T-helper 2 cell treated with Interferon-gamma antibody and Interleukin-4, amounts not matched to agents 5 μg/mL and 100 μg/mL, for 36 hours (primary cell): ENCODE data around the gene ATG13.
A peak's percentile ranks its signal among the peaks of the same experiment; 100 is the strongest.

ENCODE experiments used
- DNase-seq: peaks from one replicate; pipeline ENCODE4 v3.0.0; 2021; ENCODE audit warnings: low spot score
- H3K27ac Mint-ChIP-seq: one replicate; pipeline ENCODE4 v1.8.0; 2021; ENCODE audit warnings: mild to moderate bottlenecking, mixed read lengths
- H3K27me3 Mint-ChIP-seq: one replicate; pipeline ENCODE4 v1.8.0; 2021; ENCODE audit warnings: low read depth, mixed read lengths
- H3K36me3 Mint-ChIP-seq: one replicate; pipeline ENCODE4 v1.8.0; 2021; ENCODE audit warnings: low read depth, mixed read lengths
- H3K4me1 Mint-ChIP-seq: one replicate; pipeline ENCODE4 v1.8.0; 2021; ENCODE audit warnings: low read depth, mixed read lengths
- H3K4me3 Mint-ChIP-seq: one replicate; pipeline ENCODE4 v1.8.0; 2022; ENCODE audit warnings: mild to moderate bottlenecking, moderate library complexity, mixed read lengths
- H3K9me3 Mint-ChIP-seq: one replicate; pipeline ENCODE4 v1.8.0; 2021; ENCODE audit warnings: mixed read lengths

Gene ATG13

DNA sequence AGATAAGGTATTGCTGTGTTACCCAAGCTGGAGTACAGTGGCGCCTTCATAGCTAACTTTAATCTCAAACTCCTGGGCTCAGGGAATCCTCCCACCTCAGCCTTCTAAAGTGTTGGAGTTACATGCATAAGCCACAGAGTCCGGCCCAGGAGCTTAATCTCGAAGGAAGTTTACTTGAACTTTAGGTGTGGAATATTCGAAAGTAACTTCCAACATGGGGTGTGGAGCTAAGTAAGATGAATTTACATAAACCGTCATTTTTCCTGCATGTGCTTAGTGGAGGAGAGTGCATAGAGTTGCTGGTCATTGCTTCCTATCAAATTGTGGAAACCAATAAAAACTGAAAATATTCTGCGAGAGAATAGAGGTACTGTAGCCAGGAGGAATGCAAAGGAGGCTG, 1.5 kb downstream of the ATG13 start:
- H3K36me3 Mint-ChIP-seq = peaks cover 21% of the 10 kb centered on the region
- peak overlapping the region; percentile 90 for H3K4me3 Mint-ChIP-seq
- no peaks in the 10 kb centered on the region for H3K27me3 Mint-ChIP-seq
- no peaks in the 10 kb centered on the region for H3K9me3 Mint-ChIP-seq
- peaks cover 32% of the 10 kb centered on the region for H3K4me1 Mint-ChIP-seq
- no peak for DNase-seq
- H3K27ac Mint-ChIP-seq = peak overlapping the region; percentile 76

DNA sequence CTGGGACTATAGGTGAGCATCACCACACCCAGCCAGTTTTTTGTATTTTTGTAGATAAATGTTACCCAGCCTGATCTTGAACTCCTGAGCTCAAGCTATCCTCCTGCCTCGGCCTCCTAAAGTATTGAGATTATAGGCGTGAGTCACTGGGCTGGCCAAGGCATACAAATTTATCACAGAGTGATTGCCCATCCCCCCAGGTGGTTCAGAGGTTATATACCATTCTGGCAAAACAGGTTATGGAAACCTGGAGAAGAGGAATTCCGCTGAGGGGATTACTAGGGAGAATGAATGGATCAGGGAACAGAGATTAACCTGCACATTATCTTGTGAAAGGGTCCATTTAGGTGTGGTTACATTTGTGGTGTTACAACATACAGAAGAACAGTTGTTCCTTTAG, 8.1 kb downstream of the ATG13 start:
- Mint-ChIP-seq H3K27ac (no peak overlapping the region), H3K27me3 (no peaks in the 10 kb centered on the region), H3K4me3 (no peak overlapping the region), H3K36me3 (peaks cover 34% of the 10 kb centered on the region), H3K4me1 (peaks cover 9% of the 10 kb centered on the region), H3K9me3 (no peaks in the 10 kb centered on the region)
- DNase-seq = no peak

DNA sequence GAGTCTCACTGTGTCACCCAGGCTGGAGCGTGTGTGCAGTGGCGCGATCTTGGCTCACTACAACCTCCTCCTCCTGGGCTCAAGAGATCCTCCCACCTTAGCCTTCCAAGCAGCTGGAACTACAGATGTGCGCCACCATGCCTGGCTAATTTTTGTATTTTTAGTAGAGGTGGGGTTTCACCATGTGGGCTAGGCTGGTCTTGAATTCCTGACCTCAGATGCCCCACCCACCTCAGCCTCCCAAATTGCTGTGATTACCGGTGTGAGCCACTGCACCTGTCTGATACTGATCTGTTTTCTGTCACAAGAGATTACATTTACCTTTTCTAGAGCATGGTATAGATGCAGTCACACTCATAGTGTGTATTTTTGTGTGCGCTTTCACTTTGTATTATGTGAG, 11.6 kb downstream of the ATG13 start:
- peaks cover 2% of the 10 kb centered on the region for H3K4me1 Mint-ChIP-seq
- H3K9me3 Mint-ChIP-seq = no peaks in the 10 kb centered on the region
- no peak for DNase-seq
- peaks cover 22% of the 10 kb centered on the region for H3K36me3 Mint-ChIP-seq
- no peaks in the 10 kb centered on the region for H3K27me3 Mint-ChIP-seq
- no peak overlapping the region for H3K4me3 Mint-ChIP-seq
- no peak overlapping the region for H3K27ac Mint-ChIP-seq

DNA sequence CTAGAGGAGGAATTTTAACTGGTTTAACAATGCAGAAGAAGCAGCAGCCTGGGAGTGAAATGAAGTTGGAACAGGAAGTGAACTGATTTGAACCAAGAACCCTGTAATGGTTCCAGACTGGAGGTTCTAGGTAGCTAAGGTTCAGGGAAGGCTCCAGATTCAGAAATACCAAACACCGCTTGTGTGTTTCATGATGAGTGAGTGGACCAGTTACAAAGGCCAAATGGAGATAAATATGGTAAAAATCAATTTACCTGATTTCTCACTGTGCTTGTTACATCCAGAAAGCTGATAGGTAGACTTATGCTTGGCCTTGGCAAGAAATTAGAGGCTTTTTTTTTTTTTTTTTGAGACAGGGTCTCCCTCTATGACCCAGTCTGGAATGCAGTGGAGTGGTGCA, 12.9 kb downstream of the ATG13 start:
- Mint-ChIP-seq H3K27me3 (no peaks in the 10 kb centered on the region), H3K4me3 (no peak overlapping the region), H3K9me3 (no peaks in the 10 kb centered on the region), H3K4me1 (peaks cover 2% of the 10 kb centered on the region), H3K27ac (no peak overlapping the region), H3K36me3 (peaks cover 13% of the 10 kb centered on the region)
- no peak for DNase-seq

DNA sequence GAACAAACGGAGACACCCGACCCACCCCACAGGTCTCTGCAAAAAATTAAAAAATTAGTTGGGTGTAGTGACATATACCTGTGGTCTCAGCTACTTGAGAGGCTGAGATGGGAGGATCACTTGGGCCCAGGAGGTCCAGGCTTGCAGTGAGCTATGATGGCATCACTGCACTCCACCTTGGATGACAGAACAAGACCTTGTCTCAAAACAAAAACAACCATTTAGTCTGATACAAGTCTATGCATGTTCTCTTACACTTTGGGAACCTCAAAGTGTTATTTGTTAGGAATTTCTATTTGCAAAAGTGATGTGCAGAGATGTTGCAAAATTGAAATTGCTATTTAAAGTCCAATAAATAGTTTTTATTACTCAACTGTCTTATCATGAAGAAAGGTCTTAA, 14.3 kb downstream of the ATG13 start:
- Mint-ChIP-seq H3K4me3 (no peak overlapping the region), H3K4me1 (peaks cover 2% of the 10 kb centered on the region), H3K27ac (no peak overlapping the region), H3K9me3 (no peaks in the 10 kb centered on the region), H3K36me3 (peaks cover 13% of the 10 kb centered on the region), H3K27me3 (no peaks in the 10 kb centered on the region)
- DNase-seq = no peak

DNA sequence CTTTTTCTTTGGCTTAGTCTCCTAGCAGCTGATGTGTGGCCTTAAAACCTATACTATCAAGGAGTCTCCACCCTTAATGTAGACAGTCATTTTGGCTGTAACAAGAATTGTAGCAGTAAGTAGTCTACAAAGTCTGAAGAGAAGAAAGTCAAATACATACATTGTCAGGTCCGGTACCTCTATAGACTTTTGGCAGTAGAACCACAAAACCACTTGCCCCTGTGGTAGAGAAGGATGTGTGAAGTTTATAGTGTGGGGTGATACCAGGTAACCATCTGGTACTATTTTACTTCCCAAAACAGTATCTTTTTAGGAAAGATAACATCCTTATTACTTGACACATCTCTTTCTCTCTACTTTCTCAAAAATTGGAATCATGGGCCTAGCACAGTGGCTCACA, 15.1 kb downstream of the ATG13 start:
- no peak overlapping the region for H3K27ac Mint-ChIP-seq
- no peaks in the 10 kb centered on the region for H3K9me3 Mint-ChIP-seq
- H3K27me3 Mint-ChIP-seq = no peaks in the 10 kb centered on the region
- peaks cover 13% of the 10 kb centered on the region for H3K36me3 Mint-ChIP-seq
- H3K4me3 Mint-ChIP-seq = no peak overlapping the region
- no peak for DNase-seq
- peaks cover 2% of the 10 kb centered on the region for H3K4me1 Mint-ChIP-seq

GRCh38 chr11:46633291-46634217, 16.2 kb downstream of the ATG13 start:
- peaks cover 2% of the 10 kb centered on the region for H3K4me1 Mint-ChIP-seq
- H3K4me3 Mint-ChIP-seq = no peak overlapping the region
- H3K27ac Mint-ChIP-seq = no peak overlapping the region
- peaks cover 17% of the 10 kb centered on the region for H3K36me3 Mint-ChIP-seq
- DNase-seq = no peak
- H3K27me3 Mint-ChIP-seq = no peaks in the 10 kb centered on the region
- H3K9me3 Mint-ChIP-seq = no peaks in the 10 kb centered on the region

DNA sequence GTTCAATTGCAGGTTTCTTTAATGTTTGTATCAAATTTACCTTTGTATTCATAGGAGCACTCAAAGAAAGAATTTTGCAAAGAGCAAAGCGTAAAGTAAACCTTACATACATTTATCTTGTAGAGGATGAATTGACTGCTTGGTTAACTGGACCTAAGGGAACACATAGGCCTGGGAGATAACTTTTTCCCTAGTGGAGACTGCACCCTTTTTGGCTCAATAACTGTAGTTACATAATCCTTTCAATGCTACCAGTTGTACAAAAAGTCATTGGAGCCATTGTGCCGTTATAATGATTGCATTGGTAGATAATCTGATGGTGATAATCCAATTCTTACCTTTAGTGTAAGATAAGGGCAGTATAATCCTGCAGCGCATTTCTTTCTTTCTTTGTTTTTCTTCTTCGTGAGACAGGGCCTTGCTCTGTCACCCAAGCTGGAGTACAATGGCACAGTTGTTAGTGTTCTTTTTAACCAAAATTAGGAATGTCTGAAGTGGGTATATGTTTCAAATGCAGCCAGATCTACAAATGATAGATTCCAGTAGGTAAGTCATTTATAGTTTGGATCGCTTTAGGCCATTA, 18.3 kb downstream of the ATG13 start:
- no peak overlapping the region for H3K27ac Mint-ChIP-seq
- H3K27me3 Mint-ChIP-seq = no peaks in the 10 kb centered on the region
- H3K36me3 Mint-ChIP-seq = peaks cover 33% of the 10 kb centered on the region
- no peak for DNase-seq
- peaks cover 4% of the 10 kb centered on the region for H3K4me1 Mint-ChIP-seq
- peaks cover 5% of the 10 kb centered on the region for H3K9me3 Mint-ChIP-seq
- no peak overlapping the region for H3K4me3 Mint-ChIP-seq

- Mint-ChIP-seq H3K4me3 (no peak overlapping the region), H3K4me1 (peaks cover 4% of the 10 kb centered on the region), H3K27ac (no peak overlapping the region), H3K27me3 (no peaks in the 10 kb centered on the region), H3K36me3 (peaks cover 36% of the 10 kb centered on the region), H3K9me3 (peaks cover 5% of the 10 kb centered on the region)
- no peak for DNase-seq
These were observed 20.2 kb downstream of the ATG13 start for GRCh38 chr11:46637546-46637945.

DNA sequence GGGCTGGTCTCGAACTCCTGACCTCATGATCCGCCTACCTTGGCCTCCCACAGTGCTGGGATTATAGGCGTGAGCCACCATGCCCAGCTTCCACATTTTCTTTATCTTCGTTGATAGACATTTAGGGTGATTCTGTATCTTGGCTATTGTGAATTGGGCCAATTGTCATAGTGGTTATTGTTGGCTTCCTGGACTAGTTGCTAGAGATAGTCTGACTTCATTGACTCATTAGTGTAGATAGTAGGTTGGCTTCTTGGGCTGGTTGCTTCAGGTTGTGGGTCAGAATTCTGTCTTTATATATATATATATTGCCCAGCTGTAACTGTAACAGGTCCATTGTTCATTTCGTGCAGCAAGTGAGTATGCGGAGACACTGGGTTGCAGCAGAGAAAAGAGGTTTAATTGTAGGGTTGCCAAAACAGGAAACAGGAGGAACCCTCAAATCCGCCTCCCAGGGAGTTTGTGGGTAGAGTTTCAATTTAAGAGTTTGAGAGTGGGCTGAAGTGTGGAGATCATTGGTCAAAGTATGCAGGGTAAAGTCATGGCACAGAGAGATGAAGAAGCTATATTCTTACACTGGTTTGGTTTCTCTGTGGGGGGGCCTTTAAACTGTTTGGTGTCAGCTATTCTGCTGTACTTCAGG, 22.0 kb downstream of the ATG13 start:
- no peak for DNase-seq
- no peak overlapping the region for H3K27ac Mint-ChIP-seq
- no peak overlapping the region for H3K4me3 Mint-ChIP-seq
- H3K36me3 Mint-ChIP-seq = peaks cover 46% of the 10 kb centered on the region
- peaks cover 5% of the 10 kb centered on the region for H3K9me3 Mint-ChIP-seq
- H3K27me3 Mint-ChIP-seq = no peaks in the 10 kb centered on the region
- peaks cover 4% of the 10 kb centered on the region for H3K4me1 Mint-ChIP-seq

DNA sequence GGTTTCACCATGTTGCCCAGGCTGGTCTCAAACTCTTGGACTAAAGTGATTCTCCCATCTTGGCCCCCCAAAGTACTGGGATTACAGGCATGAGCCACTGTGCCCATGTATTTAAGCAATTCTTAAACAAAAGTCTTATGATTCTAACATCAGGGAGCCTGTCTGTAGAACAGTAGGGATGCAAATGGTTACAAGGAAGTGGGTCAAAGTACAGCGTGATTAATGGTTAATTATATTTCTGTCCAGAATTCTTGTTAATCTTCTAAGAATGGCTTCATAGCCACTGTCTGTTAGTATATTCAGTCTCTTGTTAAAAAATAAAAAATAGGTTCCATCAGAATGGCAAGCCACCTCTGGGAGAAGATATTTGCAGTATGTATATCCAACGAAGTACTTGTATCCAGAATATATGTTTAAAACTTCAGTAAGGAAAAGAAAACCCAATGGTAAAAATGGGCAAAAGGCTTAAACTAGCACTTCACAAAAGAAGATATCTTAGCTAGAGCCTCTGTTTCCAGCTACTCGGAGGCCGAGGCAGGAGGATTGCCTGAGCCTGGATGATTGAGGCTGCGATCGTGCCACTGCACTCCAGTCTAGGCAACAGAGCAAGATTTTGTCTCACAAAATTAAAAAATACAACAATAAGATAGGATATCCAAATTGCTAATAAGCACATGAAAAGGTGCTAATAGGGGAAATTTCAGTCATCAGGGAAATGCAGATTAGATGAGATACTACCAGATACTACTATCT, 22.9 kb downstream of the ATG13 start:
- Mint-ChIP-seq H3K27me3 (no peaks in the 10 kb centered on the region), H3K9me3 (peaks cover 5% of the 10 kb centered on the region), H3K4me3 (no peak overlapping the region), H3K27ac (no peak overlapping the region), H3K36me3 (peaks cover 48% of the 10 kb centered on the region), H3K4me1 (peaks cover 4% of the 10 kb centered on the region)
- no peak for DNase-seq

DNA sequence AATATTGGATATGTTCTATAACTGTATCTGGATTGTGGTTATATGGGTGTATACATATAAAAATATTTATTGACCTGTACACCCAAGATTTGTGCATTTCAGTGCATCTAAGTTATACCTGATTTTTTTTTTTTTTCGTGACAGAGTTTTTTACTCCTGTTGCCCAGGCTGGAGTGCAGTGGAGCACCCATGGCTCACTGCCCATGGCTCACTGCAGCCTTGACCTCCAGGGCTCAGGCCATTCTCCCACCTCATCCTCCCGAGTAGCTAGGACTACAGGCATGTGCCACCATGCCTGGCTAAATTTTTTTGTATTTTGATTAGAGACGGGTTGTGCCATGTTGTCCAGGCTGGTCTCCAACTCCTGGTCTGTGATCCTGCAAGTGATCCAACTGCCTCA, 24.3 kb downstream of the ATG13 start:
- Mint-ChIP-seq H3K9me3 (peaks cover 5% of the 10 kb centered on the region), H3K36me3 (peaks cover 48% of the 10 kb centered on the region), H3K27me3 (no peaks in the 10 kb centered on the region), H3K27ac (no peak overlapping the region), H3K4me3 (no peak overlapping the region), H3K4me1 (peaks cover 4% of the 10 kb centered on the region)
- DNase-seq = no peak

DNA sequence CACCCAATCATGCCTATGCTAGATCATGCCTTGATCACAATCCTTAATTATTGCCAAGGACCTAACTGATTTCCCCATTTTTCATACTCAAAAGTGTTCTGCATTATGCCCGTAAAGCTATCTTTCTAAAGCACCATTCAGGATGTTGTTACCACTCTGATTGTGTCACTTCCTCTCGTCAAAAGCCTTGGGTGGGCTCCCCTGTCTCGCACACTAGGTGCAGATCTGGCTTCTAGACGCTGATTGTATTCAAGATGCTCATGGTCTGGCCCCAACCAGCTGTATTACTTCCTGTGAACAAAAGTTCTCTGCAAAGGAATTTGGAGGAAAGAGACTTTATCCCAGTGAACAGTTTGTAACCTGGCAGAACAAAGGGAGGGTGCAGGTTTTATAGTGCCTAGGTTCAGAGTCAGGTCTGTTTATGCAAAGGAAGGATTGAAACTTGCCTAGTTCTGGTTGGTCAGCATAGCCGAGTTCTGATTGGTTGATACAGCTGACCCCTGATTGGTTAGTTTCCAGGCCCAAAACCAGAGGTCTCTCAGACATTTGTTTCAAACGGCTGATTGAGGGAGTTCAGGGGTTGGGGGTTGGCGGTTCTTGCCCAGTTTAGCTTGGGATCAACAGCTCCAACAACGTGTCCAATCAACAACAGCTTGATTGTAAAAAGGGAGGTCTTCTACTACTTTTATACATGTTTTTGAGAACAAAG, 25.4 kb downstream of the ATG13 start:
- H3K27me3 Mint-ChIP-seq = no peaks in the 10 kb centered on the region
- DNase-seq = no peak
- H3K4me1 Mint-ChIP-seq = peaks cover 4% of the 10 kb centered on the region
- H3K27ac Mint-ChIP-seq = no peak overlapping the region
- no peak overlapping the region for H3K4me3 Mint-ChIP-seq
- peaks cover 5% of the 10 kb centered on the region for H3K9me3 Mint-ChIP-seq
- peaks cover 48% of the 10 kb centered on the region for H3K36me3 Mint-ChIP-seq
